B cell (primary cell): ENCODE data around the gene STARD3. TPM values are rescaled to one million over a fixed set of nuclear protein-coding genes. Genes with fewer than 3 reads are reported as not detected.

Experiments used
- ATAC-seq: fragments of 200-7000 bp; cut with Tn5 transposase; one replicate; pipeline ENCODE4 v1.10.0; 2021; ENCODE audit warnings: low read depth, mild to moderate bottlenecking, moderate number of reproducible peaks, moderate library complexity
- CTCF ChIA-PET: fragments of 350-600 bp; sonication (Branson Sonifier 250); formaldehyde crosslinking; loops from one replicate; lab custom pipeline; 2021; ENCODE audit warnings: antibody characterized with exemption, inconsistent platforms; lab: Charles Lee
- POLR2A ChIA-PET: fragments of 350-600 bp; sonication (Branson Sonifier 250); formaldehyde crosslinking; loops from one replicate; lab custom pipeline; 2021; ENCODE audit warnings: antibody characterized with exemption; lab: Charles Lee
- DNase-seq: peaks from one replicate; pipeline ENCODE4 v3.0.0; 2013
- H2AFZ ChIP-seq: 2 replicates; pipeline ENCODE4 v1.6.1; 2012; ENCODE audit warnings: mild to moderate bottlenecking, low read depth, low read length; ENCODE audit not compliant: insufficient read depth, poor library complexity, severe bottlenecking
- H3K27ac ChIP-seq, 2 donors: 1 replicate in 1 of 2; 2 replicates in 1 of 2; pipeline ENCODE4 v1.5.1; 2012 to 2013; ENCODE audit warnings: low read length in 2 of 2, mild to moderate bottlenecking in 2 of 2, moderate library complexity in 1 of 2
- H3K27me3 ChIP-seq, 4 experiments: fragments of 200-600 bp in 1 of 4; sonication (generic) in 1 of 4; replicated peaks in 1 of 4; 1 replicate in 2 of 4; 2 replicates in 2 of 4; pipeline versions ENCODE4 v1.6.1 to v1.7.0; 2013 to 2016; ENCODE audit warnings: low read length in 3 of 4, mild to moderate bottlenecking in 2 of 4, mixed read lengths in 1 of 4, moderate library complexity in 1 of 4; ENCODE audit not compliant: insufficient read depth in 4 of 4, control insufficient read depth in 3 of 4; ENCODE audit errors: control extremely low read depth in 1 of 4
- H3K36me3 ChIP-seq, 2 experiments: replicated peaks in 1 of 2; 1 replicate in 1 of 2; 2 replicates in 1 of 2; pipeline versions ENCODE4 v1.6.1 to v1.7.1; 2013; ENCODE audit warnings: low read length in 1 of 2; ENCODE audit not compliant: insufficient read depth in 2 of 2, control insufficient read depth in 1 of 2; ENCODE audit errors: control extremely low read depth in 1 of 2, extremely low read depth in 1 of 2
- H3K4me1 ChIP-seq, 2 donors: fragments of 200-600 bp in 1 of 2; sonication (generic) in 1 of 2; 1 replicate in 1 of 2; 2 replicates in 1 of 2; pipeline versions ENCODE4 v1.5.1 to v1.6.1; 2013 to 2017; ENCODE audit warnings: low read length in 2 of 2; ENCODE audit not compliant: control insufficient read depth in 2 of 2, insufficient read depth in 2 of 2
- H3K4me2 ChIP-seq: replicated peaks from 2 replicates; pipeline ENCODE3; 2012; ENCODE audit warnings: mild to moderate bottlenecking, low read depth, low read length; ENCODE audit not compliant: poor library complexity, severe bottlenecking
- H3K4me3 ChIP-seq, 5 experiments: fragments of 200-600 bp in 1 of 5; sonication (generic) in 1 of 5; 1 replicate in 3 of 5; 2 replicates in 2 of 5; pipeline versions ENCODE4 v1.5.1 to v1.7.0; 2011 to 2016; ENCODE audit warnings: low read length in 4 of 5, mild to moderate bottlenecking in 4 of 5, low read depth in 2 of 5, control low read depth in 1 of 5, moderate library complexity in 1 of 5; ENCODE audit not compliant: insufficient read depth in 1 of 5; ENCODE audit errors: control extremely low read depth in 1 of 5, extremely low read depth in 1 of 5
- H3K79me2 ChIP-seq: fragments of 200-600 bp; sonication (generic); one replicate; pipeline ENCODE4 v1.6.0; 2016; ENCODE audit warnings: low read length; ENCODE audit not compliant: control insufficient read depth, insufficient read depth
- H3K9ac ChIP-seq: fragments of 200-600 bp; sonication (generic); 2 replicates; pipeline ENCODE4 v1.6.1; 2017; ENCODE audit warnings: mild to moderate bottlenecking, low read length, moderate library complexity
- H3K9me3 ChIP-seq, 3 donors: one replicate each; pipeline versions ENCODE4 v1.6.1 to v1.7.1; 2013; ENCODE audit warnings: low read length in 2 of 3; ENCODE audit not compliant: control insufficient read depth in 2 of 3, insufficient read depth in 1 of 3; ENCODE audit errors: control extremely low read depth in 1 of 3
- H4K20me1 ChIP-seq: 2 replicates; pipeline ENCODE4 v1.6.0; 2012; ENCODE audit warnings: mild to moderate bottlenecking, low read length; ENCODE audit not compliant: insufficient read depth, control insufficient read depth, poor library complexity, severe bottlenecking
- H3K27ac Mint-ChIP-seq: one replicate; pipeline ENCODE4 v1.8.0; 2021; ENCODE audit warnings: mixed read lengths
- H3K27me3 Mint-ChIP-seq: one replicate; pipeline ENCODE4 v1.8.0; 2021; ENCODE audit warnings: mixed read lengths
- H3K4me1 Mint-ChIP-seq: one replicate; pipeline ENCODE4 v1.8.0; 2021; ENCODE audit warnings: mixed read lengths
- H3K4me3 Mint-ChIP-seq: one replicate; pipeline ENCODE4 v1.8.0; 2021; ENCODE audit warnings: mixed read lengths
- H3K9me3 Mint-ChIP-seq: one replicate; pipeline ENCODE4 v1.8.0; 2022; ENCODE audit warnings: mixed read lengths; ENCODE audit not compliant: insufficient read depth
- EZH2 ChIP-seq: IDR thresholded peaks from 2 replicates; pipeline ENCODE4 v1.6.1; 2012; ENCODE audit warnings: borderline replicate concordance, low read depth, mild to moderate bottlenecking, moderate library complexity, low read length; ENCODE audit not compliant: insufficient read depth, poor library complexity, severe bottlenecking
- WGBS: methylation state at CpG from one replicate; pipeline ENCODE4 v1.1.5; 2013; ENCODE audit warnings: missing lambda C conversion rate; ENCODE audit not compliant: insufficient coverage; 5-methylcytosine and 5-hydroxymethylcytosine counted together
- intact Hi-C: fragments of 100-400 bp; cut with micrococcal nuclease; formaldehyde crosslinking; loops from one replicate; pipeline ENCODE4 v1.10.0; 2022
- polyA plus RNA-seq: library from polyadenylated mRNA; depleted of rRNA; stranded (reverse); fragments of >200 nt; gene quantifications from 2 replicates; pipeline ENCODE4 v1.2.3, GENCODE V29; 2012
- total RNA-seq, 2 donors: library from RNA; stranded (reverse); fragments of 120-200 nt in 1 of 2; gene quantifications; 1 replicate in 1 of 2; 2 replicates in 1 of 2; pipeline versions ENCODE4 v1.2.3 to v1.2.4, GENCODE V29; 2013 to 2022
- TF ChIP-seq, protein P1 (sequence below): fragments of 200-600 bp; IDR thresholded peaks from one replicate; pipeline ENCODE4 v1.8.0; 2022; ENCODE audit warnings: antibody characterized with exemption, mild to moderate bottlenecking

STARD3 gene
- total and polyA plus RNA-seq, 2 donors (not counting 1 experiment from before 2014, with no cell fraction given), result 93.1 to 231 TPM

- Mint-ChIP-seq H3K27me3 (peaks cover 33% of the 10 kb centered on the region), H3K4me3 (peak within 1 kb of the TSS; percentile 52), H3K27ac (no peak within 1 kb of the TSS), H3K4me1 (peaks cover 11% of the 10 kb centered on the region), H3K9me3 (no peaks in the 10 kb centered on the region)
- Histone ChIP-seq H3K4me3 (peak within 1 kb of the TSS in 1 of 5 experiments; percentile 9), H3K27me3 (peaks cover 0 to 33% (median 17%) of the 10 kb centered on the region in 4 experiments), H3K4me1 (peaks cover 6 to 17% of the 10 kb centered on the region in 2 donors), H3K9me3 (peaks cover 0 to 4% (median 0%) of the 10 kb centered on the region in 3 donors), H3K9ac (peak within 1 kb of the TSS; percentile 11), H3K4me2 (peak within 1 kb of the TSS; percentile 58), H3K36me3 (peaks cover 0 to 6% of the 10 kb centered on the region in 2 experiments), H3K79me2 (no peaks in the 10 kb centered on the region), H4K20me1 (no peaks in the 10 kb centered on the region), H2AFZ (peak within 1 kb of the TSS; percentile 22), H3K27ac (no peak within 1 kb of the TSS)
- intact Hi-C loops, result no loop called here
- DNase-seq (no peak), ATAC-seq (no peak)
- ChIA-PET POLR2A (no interaction called here), CTCF (no interaction called here)
- 22% methylated on average over 20 of the region's 20 CpGs for WGBS
- TF ChIP-seq, protein P1, sequence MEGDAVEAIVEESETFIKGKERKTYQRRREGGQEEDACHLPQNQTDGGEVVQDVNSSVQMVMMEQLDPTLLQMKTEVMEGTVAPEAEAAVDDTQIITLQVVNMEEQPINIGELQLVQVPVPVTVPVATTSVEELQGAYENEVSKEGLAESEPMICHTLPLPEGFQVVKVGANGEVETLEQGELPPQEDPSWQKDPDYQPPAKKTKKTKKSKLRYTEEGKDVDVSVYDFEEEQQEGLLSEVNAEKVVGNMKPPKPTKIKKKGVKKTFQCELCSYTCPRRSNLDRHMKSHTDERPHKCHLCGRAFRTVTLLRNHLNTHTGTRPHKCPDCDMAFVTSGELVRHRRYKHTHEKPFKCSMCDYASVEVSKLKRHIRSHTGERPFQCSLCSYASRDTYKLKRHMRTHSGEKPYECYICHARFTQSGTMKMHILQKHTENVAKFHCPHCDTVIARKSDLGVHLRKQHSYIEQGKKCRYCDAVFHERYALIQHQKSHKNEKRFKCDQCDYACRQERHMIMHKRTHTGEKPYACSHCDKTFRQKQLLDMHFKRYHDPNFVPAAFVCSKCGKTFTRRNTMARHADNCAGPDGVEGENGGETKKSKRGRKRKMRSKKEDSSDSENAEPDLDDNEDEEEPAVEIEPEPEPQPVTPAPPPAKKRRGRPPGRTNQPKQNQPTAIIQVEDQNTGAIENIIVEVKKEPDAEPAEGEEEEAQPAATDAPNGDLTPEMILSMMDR, result no peak
- peak; percentile 50 for TF ChIP-seq EZH2
Observed at GRCh38 chr17:39699818-39700147, 62.8 kb downstream of the STARD3 start, which contains the start of gene ERBB2. ERBB2 (plus strand) TSS chr17:39700064; CDS start chr17:39700239, 175 bp downstream.

GRCh38 chr17:39700148-39700987 is 63.4 kb downstream of the STARD3 start:
- no peaks in the 10 kb centered on the region for H3K79me2 ChIP-seq
- POLR2A ChIA-PET, result interaction anchor here (0.6 kb wide), 1 partner anchor 43 kb away, joined by 4 read pairs; no protein-coding TSS in a partner anchor
- H2AFZ ChIP-seq, result peak overlapping the region; percentile 22
- peaks cover 6 to 17% of the 10 kb centered on the region in 2 donors for H3K4me1 ChIP-seq
- H3K9me3 ChIP-seq, result peaks cover 0 to 4% (median 0%) of the 10 kb centered on the region in 3 donors
- H3K4me3 ChIP-seq, result peak overlapping the region in 1 of 5 experiments; percentile 9
- H3K27ac Mint-ChIP-seq, result no peak overlapping the region
- H3K4me2 ChIP-seq, result peak overlapping the region; percentile 58
- H3K4me1 Mint-ChIP-seq, result peaks cover 11% of the 10 kb centered on the region
- ATAC-seq, result no peak
- H3K4me3 Mint-ChIP-seq, result no peak overlapping the region
- peaks cover 0 to 33% (median 17%) of the 10 kb centered on the region in 4 experiments for H3K27me3 ChIP-seq
- CTCF ChIA-PET, result interaction anchor here (0.9 to 1.1 kb wide), 2 partner anchors 18 to 68 kb away, joined by 3 read pairs; no protein-coding TSS in a partner anchor
- WGBS, result 5% methylated on average over 51 of the region's 57 CpGs
- H3K9me3 Mint-ChIP-seq, result no peaks in the 10 kb centered on the region
- TF ChIP-seq EZH2, result peak; percentile 24
- TF ChIP-seq, protein P1, result no peak
- intact Hi-C loops, result no loop called here
- no peak for DNase-seq
- peaks cover 0 to 1% of the 10 kb centered on the region in 2 experiments for H3K36me3 ChIP-seq
- no peaks in the 10 kb centered on the region for H4K20me1 ChIP-seq
- H3K27ac ChIP-seq, result no peak overlapping the region
- peaks cover 33% of the 10 kb centered on the region for H3K27me3 Mint-ChIP-seq
- peak overlapping the region; percentile 11 for H3K9ac ChIP-seq
